ENCODE measurements around the gene CECR2.
"Not testable (repeated sequence)": the region's sequence is repeated elsewhere in the genome, so short reads cannot be mapped to it uniquely, and the experiment has no call there.

The CECR2 gene

DNA sequence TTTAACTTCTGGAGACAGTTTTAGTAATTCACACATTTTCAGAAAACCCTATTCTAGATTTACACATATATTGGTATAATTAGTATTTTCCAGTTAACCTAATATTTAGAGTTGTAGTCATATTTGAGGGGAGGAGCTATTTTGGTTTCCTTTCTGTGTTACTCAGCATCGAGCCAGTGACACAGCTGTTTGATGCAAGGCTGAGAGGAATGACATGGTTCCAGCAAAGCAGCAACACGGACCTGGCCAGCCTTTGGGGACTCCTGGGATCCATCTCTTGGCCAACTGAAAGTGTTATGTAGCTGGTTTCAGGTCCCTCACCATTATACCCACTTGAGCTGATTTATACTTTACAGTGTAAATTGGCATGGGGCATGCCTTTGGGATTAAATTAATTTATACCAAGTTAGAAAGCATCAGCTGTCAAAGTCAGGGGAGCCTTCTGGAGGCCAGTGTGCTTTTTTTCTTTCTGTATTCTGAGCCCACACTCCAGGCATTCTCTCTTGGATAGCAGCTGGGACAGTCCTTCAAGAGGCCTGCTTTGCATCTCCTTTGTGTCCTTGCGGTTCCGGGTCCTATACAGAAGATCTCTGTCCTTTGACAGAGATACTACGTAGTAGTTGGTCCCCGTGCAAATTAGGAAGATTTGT, 102.8 kb downstream of the CECR2 start:
- peak; percentile 94 to 95 for DNase-seq

GRCh38 chr22:17472932-17473331, 103.7 kb downstream of the CECR2 start:
- peak; percentile 86 to 93 for DNase-seq

GRCh38 chr22:17475318-17476230, 106.3 kb downstream of the CECR2 start:
- no peak for DNase-seq

DNA sequence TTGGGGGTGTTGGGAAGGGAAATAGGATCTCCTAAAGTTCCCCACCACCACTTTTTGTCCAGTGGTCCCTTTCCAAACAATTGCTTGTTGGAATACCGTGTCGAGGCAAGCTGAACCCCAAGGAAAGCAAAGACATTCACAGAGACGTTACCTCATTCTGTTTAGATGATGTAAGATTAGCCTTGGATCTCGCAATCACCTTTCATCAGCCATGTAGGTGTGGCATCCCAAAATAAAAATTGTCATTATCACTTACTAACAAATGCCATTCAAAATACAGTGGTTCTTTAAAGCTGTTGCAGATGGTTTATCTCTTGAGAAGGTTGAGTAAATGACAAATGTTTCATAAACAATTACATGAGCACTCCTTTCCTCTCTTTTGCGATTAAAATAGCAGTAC, 107.6 kb downstream of the CECR2 start:
- DNase-seq = no peak

DNA sequence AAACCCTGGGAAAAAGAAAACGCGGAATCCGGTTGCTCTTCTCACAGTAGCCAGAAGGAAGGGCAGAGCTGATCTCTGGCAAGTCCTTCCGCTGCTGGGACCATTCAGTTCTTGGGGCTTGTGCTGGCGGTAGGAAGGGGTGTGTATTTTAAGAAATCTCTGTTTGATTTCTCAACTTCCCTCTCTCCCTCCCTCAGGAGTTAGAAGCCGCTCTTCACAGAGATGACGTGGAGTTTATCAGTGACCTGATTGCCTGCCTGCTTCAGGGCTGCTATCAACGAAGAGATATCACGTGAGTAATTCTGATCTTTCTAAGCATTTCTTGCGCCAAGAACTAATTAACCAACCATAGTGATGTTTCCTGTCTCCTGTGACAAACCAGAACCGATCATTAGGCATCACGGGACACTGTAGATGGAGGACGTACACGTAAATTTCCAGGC, 108.2 kb downstream of the CECR2 start:
- DNase-seq = no peak

GRCh38 chr22:17479135-17479534, 109.9 kb downstream of the CECR2 start:
- DNase-seq = no peak

- no peak for DNase-seq
These were observed 112.2 kb downstream of the CECR2 start for GRCh38 chr22:17481424-17481823.

GRCh38 chr22:17483688-17484372, 114.6 kb downstream of the CECR2 start:
- DNase-seq = no peak

DNA sequence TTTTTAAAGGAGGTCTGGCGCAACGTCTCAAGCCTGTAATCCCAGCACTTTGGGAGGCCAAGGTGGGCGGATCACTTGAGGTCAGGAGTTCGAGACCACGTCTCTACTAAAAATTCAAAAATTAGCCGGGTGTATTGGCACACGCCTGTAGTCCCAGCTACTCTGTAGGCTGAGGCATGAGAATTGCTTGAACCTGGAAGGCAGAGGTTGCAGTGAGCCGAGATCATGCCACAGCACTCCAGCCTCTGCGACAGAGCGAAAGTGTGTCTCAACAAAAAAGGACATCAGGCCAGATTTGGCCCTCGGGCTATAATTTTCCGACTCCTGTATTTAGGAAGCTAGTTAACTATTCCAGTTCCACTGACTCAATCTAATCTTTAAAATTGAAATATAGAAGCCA, 115.3 kb downstream of the CECR2 start:
- no peak for DNase-seq

- DNase-seq = no peak
These were observed 117.1 kb downstream of the CECR2 start for GRCh38 chr22:17486313-17486712.

DNA sequence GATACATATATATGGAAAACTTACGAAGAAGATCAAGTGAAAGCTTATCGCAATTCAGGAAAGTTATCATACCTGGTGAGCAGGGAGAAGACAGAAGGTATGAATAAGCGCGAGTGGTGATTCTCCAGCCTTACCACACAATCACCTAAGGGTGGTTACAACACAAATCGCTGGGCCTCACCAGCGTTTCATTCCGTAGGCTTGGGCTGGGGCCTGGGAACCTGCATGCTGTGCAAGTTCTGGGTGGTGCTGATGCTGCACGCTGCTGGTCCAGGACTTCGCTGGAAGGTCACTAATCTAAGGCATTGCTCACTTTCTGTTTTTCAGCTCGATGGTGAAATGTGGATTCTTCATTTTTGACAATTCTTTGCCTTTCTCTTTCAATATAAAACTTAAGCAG, 117.5 kb downstream of the CECR2 start:
- DNase-seq = no peak

DNA sequence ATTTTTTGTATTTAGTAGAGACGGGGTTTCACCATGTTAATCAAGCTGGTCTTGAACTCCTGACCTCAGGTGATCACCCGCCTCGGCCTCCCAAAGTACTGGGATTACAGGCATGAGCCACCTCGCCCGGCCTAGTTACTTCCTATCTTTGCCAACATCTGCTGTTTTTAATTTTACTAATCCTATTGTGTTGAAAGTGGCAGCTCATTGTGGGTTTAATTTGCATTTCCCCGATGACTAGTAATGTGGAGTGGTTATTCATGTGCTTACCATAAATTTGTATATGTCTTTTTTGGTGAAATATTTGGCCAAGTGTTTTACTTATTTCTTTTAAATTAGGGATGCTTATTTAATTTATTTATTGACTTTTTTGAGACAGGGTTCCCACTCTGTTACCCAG, 119.8 kb downstream of the CECR2 start:
- DNase-seq = peak in 1 of 2 experiments; percentile 45

- no peak for DNase-seq
These were observed 121.9 kb downstream of the CECR2 start for GRCh38 chr22:17491090-17491640.

DNA sequence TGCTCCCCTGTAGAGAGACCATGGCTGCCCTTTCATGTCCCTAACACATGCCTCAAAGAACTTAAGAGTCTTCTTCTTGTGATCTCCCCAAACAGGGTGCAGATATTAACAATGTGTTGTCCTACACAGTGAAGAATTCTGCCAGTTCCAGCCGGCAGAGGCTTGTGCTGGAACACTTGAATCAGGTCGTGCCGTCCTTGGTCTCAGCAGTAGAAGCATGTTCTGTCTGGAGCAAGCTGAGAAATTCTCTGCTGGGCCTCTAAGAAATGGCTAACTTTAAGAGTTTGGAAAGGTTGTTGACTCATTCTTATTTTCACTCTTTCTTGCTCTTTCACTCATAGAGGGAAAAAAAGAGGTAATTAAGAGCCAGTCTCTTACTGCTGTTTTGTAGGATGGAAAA, 123.0 kb downstream of the CECR2 start:
- no peak for DNase-seq

DNA sequence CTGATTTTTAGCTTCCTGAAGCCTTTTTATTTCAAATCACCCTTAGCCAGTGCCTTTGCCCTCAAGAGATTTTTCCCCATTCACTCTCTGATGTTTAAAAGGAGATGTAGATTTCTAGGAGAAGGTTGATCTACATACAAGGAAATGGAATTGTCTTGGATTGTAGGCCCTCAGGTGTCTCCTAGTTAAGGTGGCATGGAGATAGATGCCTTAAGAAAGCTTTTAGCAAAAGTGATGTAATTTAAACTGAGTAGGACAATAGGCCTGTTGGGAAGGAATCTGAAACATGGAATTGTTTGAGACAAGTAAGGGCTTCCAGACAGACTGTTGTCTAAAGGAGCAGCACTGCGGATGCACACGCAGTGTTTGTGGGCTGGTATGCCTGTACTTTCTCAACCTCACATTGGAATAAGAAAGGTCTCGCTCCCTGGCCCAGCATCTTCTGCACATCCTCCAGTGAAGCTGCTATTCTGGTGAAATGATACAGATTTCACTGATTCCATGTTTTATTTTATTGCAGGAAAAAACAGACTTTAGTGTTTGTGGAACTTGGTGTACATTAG, 124.2 kb downstream of the CECR2 start:
- no peak for DNase-seq

DNA sequence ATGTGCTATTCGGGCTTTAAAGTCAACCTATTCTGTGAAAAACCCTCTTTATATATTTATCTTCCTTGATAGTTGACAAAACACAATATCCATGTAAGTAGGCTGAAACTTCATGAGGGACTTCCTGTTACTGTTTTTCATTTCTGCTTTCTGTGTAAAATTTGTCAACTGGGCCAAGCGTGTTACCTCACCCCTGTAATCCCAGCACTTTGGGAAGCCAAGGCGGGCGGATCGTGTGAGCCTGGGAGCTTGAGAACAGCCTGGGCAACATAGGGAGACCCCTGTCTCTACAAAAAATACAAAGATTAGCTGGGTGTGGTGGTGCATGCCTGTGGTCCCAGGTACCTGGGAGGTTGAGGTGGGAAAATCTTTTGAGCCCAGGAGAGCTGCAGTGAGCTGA, 127.6 kb downstream of the CECR2 start:
- no peak for DNase-seq

DNA sequence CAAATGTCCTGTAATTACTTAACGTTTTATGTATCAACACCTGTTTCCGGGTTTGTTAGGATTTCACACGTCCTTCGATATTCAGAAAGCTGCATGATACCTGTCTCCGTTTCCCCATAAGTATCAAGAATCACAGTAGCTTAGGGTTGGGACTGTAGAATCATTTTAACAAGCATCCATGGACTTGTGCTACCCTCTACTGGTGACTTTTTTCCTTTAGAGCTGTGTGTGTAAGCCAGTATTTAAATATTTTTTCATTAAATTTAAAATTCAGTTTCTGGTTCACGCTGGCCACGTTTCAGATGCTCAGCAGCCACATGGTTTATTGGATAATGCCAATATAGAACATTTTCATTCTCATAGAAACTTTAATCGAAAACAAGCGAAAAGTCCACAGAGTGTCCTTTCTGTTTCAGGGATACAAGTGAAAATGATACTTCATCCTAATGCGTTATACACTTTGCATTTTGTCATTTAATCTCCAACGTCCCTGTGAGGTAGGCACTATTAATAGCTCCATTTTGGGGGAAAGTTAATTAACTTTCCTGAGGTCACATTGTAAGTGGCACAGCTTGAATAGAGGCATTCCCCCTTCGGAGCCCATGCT, 132.5 kb downstream of the CECR2 start:
- peak; percentile 71 to 90 for DNase-seq

GRCh38 chr22:17508110-17508509, 138.8 kb downstream of the CECR2 start:
- no peak for DNase-seq

DNA sequence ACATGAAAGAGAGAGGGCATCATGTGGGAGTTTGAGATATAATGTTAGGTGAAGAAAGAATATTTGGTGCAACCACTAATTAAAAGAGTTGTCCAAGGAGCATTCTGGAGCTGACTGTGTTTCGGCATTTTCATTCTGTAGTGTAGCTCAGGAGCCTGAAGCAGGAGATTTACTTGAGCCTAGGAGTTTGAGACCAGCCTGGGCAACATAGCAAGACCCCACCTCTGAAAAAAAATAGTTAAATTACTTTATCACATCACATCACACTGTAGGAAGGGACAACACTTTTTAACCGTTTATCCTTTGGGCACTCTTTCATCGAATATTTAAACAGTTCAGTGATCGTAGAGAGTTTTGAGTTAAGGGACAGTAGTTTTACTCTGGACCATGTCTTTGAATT, 143.7 kb downstream of the CECR2 start:
- DNase-seq = no peak

GRCh38 chr22:17513612-17514011, 144.4 kb downstream of the CECR2 start:
- no peak for DNase-seq

GRCh38 chr22:17514084-17514483, 144.8 kb downstream of the CECR2 start:
- DNase-seq = no peak

GRCh38 chr22:17518406-17518805, 149.1 kb downstream of the CECR2 start:
- DNase-seq = no peak

DNA sequence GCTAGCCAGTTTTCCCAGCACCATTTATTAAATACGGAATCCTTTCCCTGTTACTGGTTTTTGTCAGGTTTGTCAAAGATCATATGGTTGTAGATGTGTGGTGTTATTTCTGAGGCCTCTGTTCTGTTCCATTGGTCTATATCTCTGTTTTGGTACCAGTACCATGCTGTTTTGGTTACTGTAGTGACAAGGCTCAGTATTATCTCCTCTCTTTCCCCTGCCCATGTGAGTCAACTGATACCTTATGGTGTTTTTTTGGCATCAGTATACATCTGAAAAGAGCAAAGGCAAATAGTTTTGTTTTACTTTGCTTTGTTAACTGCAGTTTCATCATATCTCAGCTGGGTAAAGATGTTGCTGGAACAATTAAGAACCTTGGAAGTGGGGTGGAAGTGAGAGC, 152.7 kb downstream of the CECR2 start:
- not testable (repeated sequence) for DNase-seq

Measured in NCI-H524 (cell line).